ENCODE data around the gene PRDM2.

DNA sequence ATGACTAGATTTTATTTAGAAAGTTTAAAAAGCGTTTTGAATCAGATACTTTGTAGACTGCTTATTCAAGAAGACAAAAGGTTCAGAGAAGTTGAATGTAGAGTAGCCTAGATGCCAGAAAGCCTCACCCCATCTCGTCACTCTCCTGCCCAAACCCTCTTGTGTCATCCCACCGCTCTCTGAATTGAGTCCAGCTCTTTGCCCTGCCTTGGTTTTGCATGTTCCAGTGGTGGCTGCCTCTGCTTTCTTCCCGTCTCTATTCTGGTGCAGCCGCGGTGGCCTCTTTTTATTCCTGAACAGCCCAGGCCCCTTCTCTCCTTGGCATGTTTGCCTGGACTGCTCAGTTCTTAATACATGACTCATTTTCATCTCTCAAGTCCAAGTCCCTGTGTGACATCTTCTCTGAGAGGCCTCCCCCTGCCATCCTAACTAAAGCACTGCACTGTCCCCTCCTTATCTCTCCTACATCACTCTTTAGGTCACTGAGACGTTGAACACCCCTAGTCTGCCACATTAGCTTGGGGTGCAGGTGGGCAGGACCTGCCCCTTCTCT is 22.9 kb downstream of the PRDM2 start:
- TF ChIP-seq, protein P1, sequence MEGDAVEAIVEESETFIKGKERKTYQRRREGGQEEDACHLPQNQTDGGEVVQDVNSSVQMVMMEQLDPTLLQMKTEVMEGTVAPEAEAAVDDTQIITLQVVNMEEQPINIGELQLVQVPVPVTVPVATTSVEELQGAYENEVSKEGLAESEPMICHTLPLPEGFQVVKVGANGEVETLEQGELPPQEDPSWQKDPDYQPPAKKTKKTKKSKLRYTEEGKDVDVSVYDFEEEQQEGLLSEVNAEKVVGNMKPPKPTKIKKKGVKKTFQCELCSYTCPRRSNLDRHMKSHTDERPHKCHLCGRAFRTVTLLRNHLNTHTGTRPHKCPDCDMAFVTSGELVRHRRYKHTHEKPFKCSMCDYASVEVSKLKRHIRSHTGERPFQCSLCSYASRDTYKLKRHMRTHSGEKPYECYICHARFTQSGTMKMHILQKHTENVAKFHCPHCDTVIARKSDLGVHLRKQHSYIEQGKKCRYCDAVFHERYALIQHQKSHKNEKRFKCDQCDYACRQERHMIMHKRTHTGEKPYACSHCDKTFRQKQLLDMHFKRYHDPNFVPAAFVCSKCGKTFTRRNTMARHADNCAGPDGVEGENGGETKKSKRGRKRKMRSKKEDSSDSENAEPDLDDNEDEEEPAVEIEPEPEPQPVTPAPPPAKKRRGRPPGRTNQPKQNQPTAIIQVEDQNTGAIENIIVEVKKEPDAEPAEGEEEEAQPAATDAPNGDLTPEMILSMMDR (conservative IDR thresholded peaks at IDR 0.05) = no peak
- no peak for TF ChIP-seq ZFX (IDR thresholded peaks at IDR 0.05)

Measured in C4-2B (cell line).